ENCODE data around the gene VASN.

GRCh38 chr16:4414187-4414917, 42.7 kb downstream of the VASN start:
- no peak for TF ChIP-seq REST (IDR thresholded peaks at IDR 0.05; ENCODE audit: insufficient read depth in 1 of 2, low read depth in 2 of 2, low read length in 2 of 2)
- no peak for TF ChIP-seq POLR2AphosphoS5 (IDR thresholded peaks at IDR 0.05; ENCODE audit: low read depth, low read length)
- TF ChIP-seq FOXP2 (optimal IDR thresholded peaks at IDR 0.05; ENCODE audit: borderline replicate concordance, extremely low read depth, extremely low read length, insufficient read depth), result no peak
- TF ChIP-seq TAF1 (IDR thresholded peaks at IDR 0.05; ENCODE audit: borderline replicate concordance, insufficient read depth, low read length), result no peak

All from PFSK-1 (cell line).